Hepatocyte (in vitro differentiated cells): ENCODE measurements around the gene RNF125.

Experiments
- CTCF ChIP-seq: fragments of 200-600 bp; sonication (generic); IDR thresholded peaks from 2 replicates; pipeline ENCODE4 v1.5.1; 2016; ENCODE audit warnings: antibody characterized with exemption, mild to moderate bottlenecking; ENCODE audit not compliant: poor library complexity
- EZH2 ChIP-seq: fragments of 200-600 bp; sonication (generic); IDR thresholded peaks from 2 replicates; pipeline ENCODE4 v1.6.1; 2016; ENCODE audit warnings: antibody characterized with exemption, mild to moderate bottlenecking, borderline replicate concordance

- no peak for TF ChIP-seq EZH2
- no peak for TF ChIP-seq CTCF
Measured at GRCh38 chr18:32067375-32068167, 48.9 kb downstream of the RNF125 start.
